Endothelial cell of umbilical vein (primary cell): ENCODE results near the gene HNRNPC.

Source experiments
- EZH2 ChIP-seq: IDR thresholded peaks from 2 replicates; pipeline ENCODE4 v1.6.1; 2012; ENCODE audit warnings: borderline replicate concordance, low read depth, mild to moderate bottlenecking, moderate library complexity, low read length, inconsistent platforms; ENCODE audit not compliant: severe bottlenecking
- JUN ChIP-seq: IDR thresholded peaks from 2 replicates; pipeline ENCODE4 v1.6.1; 2011; ENCODE audit warnings: borderline replicate concordance, low read depth; ENCODE audit not compliant: insufficient read length, insufficient read depth
- MYC ChIP-seq: IDR thresholded peaks from one replicate; pipeline ENCODE4 v1.6.1; 2011; ENCODE audit warnings: mild to moderate bottlenecking, low read depth, low read length
- POLR2A ChIP-seq: IDR thresholded peaks from 2 replicates; pipeline ENCODE4 v1.6.1; 2012; ENCODE audit warnings: low read depth, mild to moderate bottlenecking, control low read depth, low read length
- POLR2AphosphoS5 ChIP-seq: IDR thresholded peaks from 2 replicates; pipeline ENCODE4 v1.6.1; 2012; ENCODE audit warnings: low read depth, mild to moderate bottlenecking, control low read depth, low read length, moderate library complexity; ENCODE audit not compliant: insufficient read depth
- TF ChIP-seq, protein P1 (sequence below), 2 donors: IDR thresholded peaks; 1 replicate in 1 of 2; 2 replicates in 1 of 2; pipeline ENCODE4 v1.5.1; 2011; ENCODE audit warnings: low read length in 2 of 2, mild to moderate bottlenecking in 2 of 2, moderate library complexity in 2 of 2, control low read depth in 1 of 2, inconsistent platforms in 1 of 2, low read depth in 1 of 2; ENCODE audit not compliant: insufficient read depth in 1 of 2; ENCODE audit errors: extremely low read depth in 1 of 2

GRCh38 chr14:21203470-21204166 lies 65.6 kb downstream of the HNRNPC start:
- TF ChIP-seq, protein P1, sequence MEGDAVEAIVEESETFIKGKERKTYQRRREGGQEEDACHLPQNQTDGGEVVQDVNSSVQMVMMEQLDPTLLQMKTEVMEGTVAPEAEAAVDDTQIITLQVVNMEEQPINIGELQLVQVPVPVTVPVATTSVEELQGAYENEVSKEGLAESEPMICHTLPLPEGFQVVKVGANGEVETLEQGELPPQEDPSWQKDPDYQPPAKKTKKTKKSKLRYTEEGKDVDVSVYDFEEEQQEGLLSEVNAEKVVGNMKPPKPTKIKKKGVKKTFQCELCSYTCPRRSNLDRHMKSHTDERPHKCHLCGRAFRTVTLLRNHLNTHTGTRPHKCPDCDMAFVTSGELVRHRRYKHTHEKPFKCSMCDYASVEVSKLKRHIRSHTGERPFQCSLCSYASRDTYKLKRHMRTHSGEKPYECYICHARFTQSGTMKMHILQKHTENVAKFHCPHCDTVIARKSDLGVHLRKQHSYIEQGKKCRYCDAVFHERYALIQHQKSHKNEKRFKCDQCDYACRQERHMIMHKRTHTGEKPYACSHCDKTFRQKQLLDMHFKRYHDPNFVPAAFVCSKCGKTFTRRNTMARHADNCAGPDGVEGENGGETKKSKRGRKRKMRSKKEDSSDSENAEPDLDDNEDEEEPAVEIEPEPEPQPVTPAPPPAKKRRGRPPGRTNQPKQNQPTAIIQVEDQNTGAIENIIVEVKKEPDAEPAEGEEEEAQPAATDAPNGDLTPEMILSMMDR (IDR thresholded peaks at IDR 0.05; ENCODE audit: extremely low read depth in 1 of 2, insufficient read depth in 1 of 2, low read depth in 1 of 2, low read length in 2 of 2): no peak
- TF ChIP-seq POLR2AphosphoS5: peak; percentile 21
- TF ChIP-seq POLR2A: no peak
- no peak for TF ChIP-seq EZH2
- TF ChIP-seq JUN: no peak
- no peak for TF ChIP-seq MYC
